ENCODE measurements around the gene ZC2HC1B.
"Not testable (repeated sequence)": the region's sequence is repeated elsewhere in the genome, so short reads cannot be mapped to it uniquely, and the experiment has no call there.

The ZC2HC1B gene

GRCh38 chr6:143917026-143917425, 52.8 kb downstream of the ZC2HC1B start:
- not testable (repeated sequence) for H3K9ac ChIP-seq (ENCODE audit: low read depth in 1 of 2, low read length in 2 of 2); H3K27me3 ChIP-seq (ENCODE audit: control insufficient read depth in 1 of 2, insufficient read depth in 2 of 2, low read length in 2 of 2); H3K27ac ChIP-seq (ENCODE audit: low read depth, low read length); H3K4me1 ChIP-seq (ENCODE audit: control insufficient read depth in 1 of 2, insufficient read depth in 2 of 2, low read length in 2 of 2); H3K36me3 ChIP-seq (ENCODE audit: control insufficient read depth in 1 of 2, insufficient read depth in 2 of 2, low read length in 2 of 2); H3K9me3 ChIP-seq (ENCODE audit: control insufficient read depth in 1 of 2, low read length in 2 of 2); H3K4me3 ChIP-seq (ENCODE audit: low read depth in 1 of 2, low read length in 2 of 2)

GRCh38 chr6:143928853-143929252, 64.6 kb downstream of the ZC2HC1B start:
- Histone ChIP-seq H3K9me3 (ENCODE audit: control insufficient read depth in 1 of 2, low read length in 2 of 2) (no peaks in the 10 kb centered on the region), H3K9ac (ENCODE audit: low read depth in 1 of 2, low read length in 2 of 2) (no peak overlapping the region)

GRCh38 chr6:143929975-143930374, 65.7 kb downstream of the ZC2HC1B start:
- no peaks in the 10 kb centered on the region for H3K36me3 ChIP-seq (ENCODE audit: control insufficient read depth in 1 of 2, insufficient read depth in 2 of 2, low read length in 2 of 2)

More at GRCh38 chr6:143928853-143929252, 64.6 kb downstream of the ZC2HC1B start:
- no peak overlapping the region for H3K4me3 ChIP-seq (ENCODE audit: low read depth in 1 of 2, low read length in 2 of 2)
- H3K27me3 ChIP-seq (ENCODE audit: control insufficient read depth in 1 of 2, insufficient read depth in 2 of 2, low read length in 2 of 2) = no peaks in the 10 kb centered on the region
- no peak overlapping the region for H3K27ac ChIP-seq (ENCODE audit: low read depth, low read length)
- H3K4me1 ChIP-seq (ENCODE audit: control insufficient read depth in 1 of 2, insufficient read depth in 2 of 2, low read length in 2 of 2) = no peaks in the 10 kb centered on the region
- H3K36me3 ChIP-seq (ENCODE audit: control insufficient read depth in 1 of 2, insufficient read depth in 2 of 2, low read length in 2 of 2) = no peaks in the 10 kb centered on the region

GRCh38 chr6:143934331-143934730, 70.1 kb downstream of the ZC2HC1B start:
- no peaks in the 10 kb centered on the region for H3K27me3 ChIP-seq (ENCODE audit: control insufficient read depth in 1 of 2, insufficient read depth in 2 of 2, low read length in 2 of 2)
- no peak overlapping the region for H3K27ac ChIP-seq (ENCODE audit: low read depth, low read length)
- H3K4me1 ChIP-seq (ENCODE audit: control insufficient read depth in 1 of 2, insufficient read depth in 2 of 2, low read length in 2 of 2) = no peaks in the 10 kb centered on the region

More at GRCh38 chr6:143929975-143930374, 65.7 kb downstream of the ZC2HC1B start:
- Histone ChIP-seq H3K4me3 (ENCODE audit: low read depth in 1 of 2, low read length in 2 of 2) (no peak overlapping the region), H3K9me3 (ENCODE audit: control insufficient read depth in 1 of 2, low read length in 2 of 2) (no peaks in the 10 kb centered on the region), H3K4me1 (ENCODE audit: control insufficient read depth in 1 of 2, insufficient read depth in 2 of 2, low read length in 2 of 2) (no peaks in the 10 kb centered on the region), H3K9ac (ENCODE audit: low read depth in 1 of 2, low read length in 2 of 2) (no peak overlapping the region), H3K27me3 (ENCODE audit: control insufficient read depth in 1 of 2, insufficient read depth in 2 of 2, low read length in 2 of 2) (no peaks in the 10 kb centered on the region), H3K27ac (ENCODE audit: low read depth, low read length) (no peak overlapping the region)

GRCh38 chr6:143934867-143935266, 70.6 kb downstream of the ZC2HC1B start:
- H3K4me1 ChIP-seq (ENCODE audit: control insufficient read depth in 1 of 2, insufficient read depth in 2 of 2, low read length in 2 of 2) = no peaks in the 10 kb centered on the region
- H3K27me3 ChIP-seq (ENCODE audit: control insufficient read depth in 1 of 2, insufficient read depth in 2 of 2, low read length in 2 of 2) = no peaks in the 10 kb centered on the region
- no peak overlapping the region for H3K9ac ChIP-seq (ENCODE audit: low read depth in 1 of 2, low read length in 2 of 2)
- no peak overlapping the region for H3K27ac ChIP-seq (ENCODE audit: low read depth, low read length)
- H3K36me3 ChIP-seq (ENCODE audit: control insufficient read depth in 1 of 2, insufficient read depth in 2 of 2, low read length in 2 of 2) = no peaks in the 10 kb centered on the region
- no peaks in the 10 kb centered on the region for H3K9me3 ChIP-seq (ENCODE audit: control insufficient read depth in 1 of 2, low read length in 2 of 2)
- no peak overlapping the region for H3K4me3 ChIP-seq (ENCODE audit: low read depth in 1 of 2, low read length in 2 of 2)

More at GRCh38 chr6:143934331-143934730, 70.1 kb downstream of the ZC2HC1B start:
- Histone ChIP-seq H3K4me3 (ENCODE audit: low read depth in 1 of 2, low read length in 2 of 2) (no peak overlapping the region), H3K9me3 (ENCODE audit: control insufficient read depth in 1 of 2, low read length in 2 of 2) (no peaks in the 10 kb centered on the region), H3K9ac (ENCODE audit: low read depth in 1 of 2, low read length in 2 of 2) (no peak overlapping the region), H3K36me3 (ENCODE audit: control insufficient read depth in 1 of 2, insufficient read depth in 2 of 2, low read length in 2 of 2) (no peaks in the 10 kb centered on the region)

- Histone ChIP-seq H3K27ac (ENCODE audit: low read depth, low read length) (no peak overlapping the region), H3K4me3 (ENCODE audit: low read depth in 1 of 2, low read length in 2 of 2) (no peak overlapping the region), H3K9me3 (ENCODE audit: control insufficient read depth in 1 of 2, low read length in 2 of 2) (no peaks in the 10 kb centered on the region), H3K36me3 (ENCODE audit: control insufficient read depth in 1 of 2, insufficient read depth in 2 of 2, low read length in 2 of 2) (no peaks in the 10 kb centered on the region), H3K27me3 (ENCODE audit: control insufficient read depth in 1 of 2, insufficient read depth in 2 of 2, low read length in 2 of 2) (no peaks in the 10 kb centered on the region), H3K9ac (ENCODE audit: low read depth in 1 of 2, low read length in 2 of 2) (no peak overlapping the region), H3K4me1 (ENCODE audit: control insufficient read depth in 1 of 2, insufficient read depth in 2 of 2, low read length in 2 of 2) (no peaks in the 10 kb centered on the region)
These were observed 72.1 kb downstream of the ZC2HC1B start for GRCh38 chr6:143936347-143936746.

GRCh38 chr6:143936778-143937667, 72.7 kb downstream of the ZC2HC1B start:
- Histone ChIP-seq H3K4me1 (ENCODE audit: control insufficient read depth in 1 of 2, insufficient read depth in 2 of 2, low read length in 2 of 2) (no peaks in the 10 kb centered on the region), H3K4me3 (ENCODE audit: low read depth in 1 of 2, low read length in 2 of 2) (no peak overlapping the region), H3K36me3 (ENCODE audit: control insufficient read depth in 1 of 2, insufficient read depth in 2 of 2, low read length in 2 of 2) (no peaks in the 10 kb centered on the region), H3K9me3 (ENCODE audit: control insufficient read depth in 1 of 2, low read length in 2 of 2) (no peaks in the 10 kb centered on the region), H3K9ac (ENCODE audit: low read depth in 1 of 2, low read length in 2 of 2) (no peak overlapping the region), H3K27ac (ENCODE audit: low read depth, low read length) (no peak overlapping the region), H3K27me3 (ENCODE audit: control insufficient read depth in 1 of 2, insufficient read depth in 2 of 2, low read length in 2 of 2) (no peaks in the 10 kb centered on the region)

GRCh38 chr6:143937668-143937970, 73.3 kb downstream of the ZC2HC1B start:
- Histone ChIP-seq H3K9ac (ENCODE audit: low read depth in 1 of 2, low read length in 2 of 2) (no peak overlapping the region), H3K4me1 (ENCODE audit: control insufficient read depth in 1 of 2, insufficient read depth in 2 of 2, low read length in 2 of 2) (no peaks in the 10 kb centered on the region)

GRCh38 chr6:143939364-143939763, 75.1 kb downstream of the ZC2HC1B start:
- Histone ChIP-seq H3K27me3 (ENCODE audit: control insufficient read depth in 1 of 2, insufficient read depth in 2 of 2, low read length in 2 of 2) (no peaks in the 10 kb centered on the region), H3K36me3 (ENCODE audit: control insufficient read depth in 1 of 2, insufficient read depth in 2 of 2, low read length in 2 of 2) (no peaks in the 10 kb centered on the region), H3K27ac (ENCODE audit: low read depth, low read length) (no peak overlapping the region), H3K9me3 (ENCODE audit: control insufficient read depth in 1 of 2, low read length in 2 of 2) (no peaks in the 10 kb centered on the region), H3K4me3 (ENCODE audit: low read depth in 1 of 2, low read length in 2 of 2) (no peak overlapping the region), H3K9ac (ENCODE audit: low read depth in 1 of 2, low read length in 2 of 2) (no peak overlapping the region), H3K4me1 (ENCODE audit: control insufficient read depth in 1 of 2, insufficient read depth in 2 of 2, low read length in 2 of 2) (no peaks in the 10 kb centered on the region)

More at GRCh38 chr6:143937668-143937970, 73.3 kb downstream of the ZC2HC1B start:
- no peaks in the 10 kb centered on the region for H3K27me3 ChIP-seq (ENCODE audit: control insufficient read depth in 1 of 2, insufficient read depth in 2 of 2, low read length in 2 of 2)
- no peaks in the 10 kb centered on the region for H3K9me3 ChIP-seq (ENCODE audit: control insufficient read depth in 1 of 2, low read length in 2 of 2)
- no peak overlapping the region for H3K27ac ChIP-seq (ENCODE audit: low read depth, low read length)
- H3K4me3 ChIP-seq (ENCODE audit: low read depth in 1 of 2, low read length in 2 of 2) = no peak overlapping the region
- H3K36me3 ChIP-seq (ENCODE audit: control insufficient read depth in 1 of 2, insufficient read depth in 2 of 2, low read length in 2 of 2) = no peaks in the 10 kb centered on the region

- no peaks in the 10 kb centered on the region for H3K36me3 ChIP-seq (ENCODE audit: control insufficient read depth in 1 of 2, insufficient read depth in 2 of 2, low read length in 2 of 2)
These were observed 75.8 kb downstream of the ZC2HC1B start for GRCh38 chr6:143940011-143940597.

More at GRCh38 chr6:143940011-143940597, 75.8 kb downstream of the ZC2HC1B start:
- Histone ChIP-seq H3K4me1 (ENCODE audit: control insufficient read depth in 1 of 2, insufficient read depth in 2 of 2, low read length in 2 of 2) (no peaks in the 10 kb centered on the region), H3K9ac (ENCODE audit: low read depth in 1 of 2, low read length in 2 of 2) (no peak overlapping the region), H3K4me3 (ENCODE audit: low read depth in 1 of 2, low read length in 2 of 2) (no peak overlapping the region), H3K27ac (ENCODE audit: low read depth, low read length) (no peak overlapping the region), H3K9me3 (ENCODE audit: control insufficient read depth in 1 of 2, low read length in 2 of 2) (no peaks in the 10 kb centered on the region), H3K27me3 (ENCODE audit: control insufficient read depth in 1 of 2, insufficient read depth in 2 of 2, low read length in 2 of 2) (no peaks in the 10 kb centered on the region)

Data from duodenal mucosa (tissue), 2 donors.